ENCODE measurements around the gene CSGALNACT2.

Gene CSGALNACT2

GRCh38 chr10:43112608-43112961, 25.7 kb upstream of the CSGALNACT2 start:
- DNase-seq: no peak

GRCh38 chr10:43113201-43114087, 24.8 kb upstream of the CSGALNACT2 start:
- DNase-seq: no peak

- no peak for DNase-seq
These were observed 24.0 kb upstream of the CSGALNACT2 start for GRCh38 chr10:43114088-43114742.

GRCh38 chr10:43114743-43115611, 23.3 kb upstream of the CSGALNACT2 start:
- DNase-seq: no peak

- no peak for DNase-seq
These were observed 22.2 kb upstream of the CSGALNACT2 start for GRCh38 chr10:43115881-43116595.

- DNase-seq: no peak
These were observed 21.6 kb upstream of the CSGALNACT2 start for GRCh38 chr10:43116596-43116995.

- DNase-seq: no peak
These were observed 21.0 kb upstream of the CSGALNACT2 start for GRCh38 chr10:43117031-43117776.

GRCh38 chr10:43117777-43118583, 20.3 kb upstream of the CSGALNACT2 start:
- DNase-seq: no peak

- DNase-seq: no peak
These were observed 19.4 kb upstream of the CSGALNACT2 start for GRCh38 chr10:43118631-43119415.

- DNase-seq: no peak
These were observed 18.7 kb upstream of the CSGALNACT2 start for GRCh38 chr10:43119416-43120115.

- DNase-seq: no peak
These were observed 17.9 kb upstream of the CSGALNACT2 start for GRCh38 chr10:43120116-43120928.

GRCh38 chr10:43120929-43121314, 17.3 kb upstream of the CSGALNACT2 start:
- no peak for DNase-seq

GRCh38 chr10:43121444-43121843, 16.8 kb upstream of the CSGALNACT2 start:
- DNase-seq: no peak

- DNase-seq: no peak
These were observed 16.1 kb upstream of the CSGALNACT2 start for GRCh38 chr10:43122096-43122495.

GRCh38 chr10:43122826-43123225, 15.4 kb upstream of the CSGALNACT2 start:
- no peak for DNase-seq

- no peak for DNase-seq
These were observed 14.7 kb upstream of the CSGALNACT2 start for GRCh38 chr10:43123361-43124093.

GRCh38 chr10:43124094-43124521, 14.1 kb upstream of the CSGALNACT2 start:
- no peak for DNase-seq
